Heart right ventricle (tissue), 16 donors: ENCODE results near the gene KIAA0586. TPM values are rescaled to one million over a fixed set of nuclear protein-coding genes. Genes with fewer than 3 reads are reported as not detected.

Experiments
- ATAC-seq, 8 donors: fragments of 200-7000 bp; cut with Tn5 transposase; one replicate each; pipeline ENCODE4 v1.9.1; 2020; ENCODE audit warnings: mild to moderate bottlenecking in 8 of 8, moderate library complexity in 8 of 8, moderate number of reproducible peaks in 1 of 8
- DNase-seq, 2 donors: peaks; one replicate each; pipeline ENCODE4 v3.0.0-alpha.2; 2020
- H3K27ac ChIP-seq, 10 donors: fragments of 200-600 bp; sonication (generic) in 2 of 10; one replicate each; pipeline versions ENCODE4 v1.5.0 to v1.8.0; 2020 to 2022; ENCODE audit warnings: mild to moderate bottlenecking in 3 of 10
- H3K27me3 ChIP-seq, 7 donors: fragments of 200-600 bp; one replicate each; pipeline ENCODE4 v1.8.0; 2021 to 2022; ENCODE audit warnings: mild to moderate bottlenecking in 2 of 7
- H3K36me3 ChIP-seq, 9 donors: fragments of 200-600 bp; sonication (generic) in 1 of 9; one replicate each; pipeline versions ENCODE4 v1.5.0 to v1.8.0; 2020 to 2022; ENCODE audit warnings: mild to moderate bottlenecking in 2 of 9
- H3K4me1 ChIP-seq, 9 donors: fragments of 200-600 bp; sonication (generic) in 1 of 9; one replicate each; pipeline versions ENCODE4 v1.5.0 to v1.8.0; 2020 to 2022; ENCODE audit warnings: mild to moderate bottlenecking in 4 of 9
- H3K4me3 ChIP-seq, 10 donors: fragments of 200-600 bp; sonication (generic) in 2 of 10; one replicate each; pipeline versions ENCODE4 v1.5.0 to v1.8.0; 2020 to 2022; ENCODE audit warnings: mild to moderate bottlenecking in 7 of 10, moderate library complexity in 2 of 10
- H3K9me3 ChIP-seq, 11 donors: fragments of 200-600 bp in 10 of 11; sonication (generic) in 2 of 11; one replicate each; pipeline versions ENCODE4 v1.5.0 to v1.8.0; 2013 to 2022; ENCODE audit warnings: mild to moderate bottlenecking in 2 of 11, control low read depth in 1 of 11, moderate library complexity in 1 of 11
- CTCF ChIP-seq, 9 donors: fragments of 200-600 bp; sonication (generic) in 2 of 9; IDR thresholded peaks; one replicate each; pipeline versions ENCODE4 v1.5.0 to v1.8.0; 2021 to 2022; ENCODE audit warnings: antibody characterized with exemption in 9 of 9, mild to moderate bottlenecking in 5 of 9, moderate library complexity in 1 of 9
- WGBS, 2 donors: extraction: QIAGEN DNeasy Blood & Tissue Kit; methylation state at CpG; one replicate each; pipeline ENCODE4 v1.1.7; 2013; ENCODE audit warnings: inconsistent platforms in 1 of 2; 5-methylcytosine and 5-hydroxymethylcytosine counted together
- intact Hi-C, 10 donors: fragments of 100-400 bp; cut with DNase I; formaldehyde crosslinking; loops; one replicate each; pipeline versions ENCODE4 v1.11.1 to v1.14.2; 2022
- polyA plus RNA-seq, 2 donors: library from polyadenylated mRNA; stranded (reverse); fragments of 200-250 nt; gene quantifications; one replicate each; pipeline ENCODE4 v1.2.3, GENCODE V29; 2013
- total RNA-seq, 10 donors: library from RNA; stranded (reverse); fragmentation: NEBNext Ultra II Directional in 3 of 10; extraction: Animal tissue kit (Norgen Biotek cat#: 25700) in 3 of 10; gene quantifications; one replicate each; pipeline versions ENCODE4 v1.2.1 to v1.2.4, GENCODE V29; 2021 to 2023
- donor health status: Arrhythmogenic right ventricular cardiomyopathy.
- donor health status: ischemic (EF 13 %, LVEDD 7.1; RV severe dilation, severe dysfunction).
- donor health status: healthy with polysubstance abuse.
- donor health status: DM: no; HTN: yes; CAD: no.
- donor health status: DM: no; HTN: no; CAD: no.
- donor health status: ischemic (EF 25% LVEDD 6.9; RV normal size, moderate dysfunction).
- donor health status: ischemic (EF 25% LVEDD 5.7; RV mildly dilated, moderate dysfunction).
- donor health status: healthy.
- donor health status: DM: yes; HTN: yes; CAD: no.
- donor health status: Ischemic cardiomyopathy.
- donor health status: ischemic (EF 35%, LVEDD 5.7; RV mildly dilated, moderate dysfunction).
- donor health status: nonischemic (EF 11% LVEDD 7.7; RV severe dilation, severe dysfunction).
- donor health status: DM: yes; HTN: yes; CAD: no.
- donor health status: PGD.
- donor health status: ischemic (EF 29% LVEDD 5.4; RV normal size, mild dysfunction).
- donor health status: nonischemic (EF 23%, LVEDD 6.1; RV moderate dilation, normal function).

KIAA0586 gene
- total and polyA plus RNA-seq, 12 donors = 3.8 to 15.9 (median 12.1) TPM

- 1% methylated on average over 35 of the region's 35 CpGs for WGBS, 2 donors
- Histone ChIP-seq H3K9me3 (no peaks in the 10 kb centered on the region), H3K27me3 (no peaks in the 10 kb centered on the region), H3K36me3 (peaks cover 0 to 46% (median 1%) of the 10 kb centered on the region in 9 donors), H3K4me1 (peaks cover 0 to 41% (median 23%) of the 10 kb centered on the region in 9 donors), H3K27ac (peak overlapping the region; percentile 69 to 99 (median 91)), H3K4me3 (peak overlapping the region; percentile 75 to 96 (median 81))
- intact Hi-C loops = loop anchor here in 1 of 10 donors (10.0 kb wide), 1 partner anchor 828 kb away; no protein-coding TSS in a partner anchor
- DNase-seq (peak; percentile 55 to 68), ATAC-seq (peak; percentile 72 to 90 (median 83))
- no peak for TF ChIP-seq CTCF (IDR thresholded peaks at IDR 0.05)
These were observed 744 bp upstream of the KIAA0586 start for GRCh38 chr14:58426670-58427280.

- Histone ChIP-seq H3K4me1 (peaks cover 0 to 41% (median 23%) of the 10 kb centered on the region in 9 donors), H3K4me3 (peak overlapping the region; percentile 75 to 96 (median 81)), H3K27me3 (no peaks in the 10 kb centered on the region), H3K36me3 (peaks cover 0 to 46% (median 13%) of the 10 kb centered on the region in 9 donors), H3K27ac (peak overlapping the region; percentile 64 to 99 (median 91)), H3K9me3 (no peaks in the 10 kb centered on the region)
- ATAC-seq (peak in 4 of 8 donors; percentile 43 to 56 (median 46)), DNase-seq (no peak)
- 1% methylated on average over 10 of the region's 10 CpGs for WGBS, 2 donors
- intact Hi-C loops = loop anchor here in 1 of 10 donors (10.0 kb wide), 1 partner anchor 827 kb away; no protein-coding TSS in a partner anchor
- TF ChIP-seq CTCF (IDR thresholded peaks at IDR 0.05) = no peak
These were observed 682 bp downstream of the KIAA0586 start for GRCh38 chr14:58428118-58428683.

- WGBS, 2 donors = 67 to 72% methylated on average over 1 of the region's 1 CpG
- no peak for TF ChIP-seq CTCF (IDR thresholded peaks at IDR 0.05)
- Histone ChIP-seq H3K4me1 (peaks cover 0 to 39% (median 23%) of the 10 kb centered on the region in 9 donors), H3K9me3 (no peaks in the 10 kb centered on the region), H3K27me3 (no peaks in the 10 kb centered on the region), H3K4me3 (no peak overlapping the region), H3K36me3 (peaks cover 0 to 52% (median 13%) of the 10 kb centered on the region in 9 donors), H3K27ac (no peak overlapping the region)
- DNase-seq (no peak), ATAC-seq (no peak)
- intact Hi-C loops = no loop called here
These were observed 2.6 kb downstream of the KIAA0586 start for GRCh38 chr14:58430156-58430555.

GRCh38 chr14:58439476-58439875 lies 12.0 kb downstream of the KIAA0586 start:
- Histone ChIP-seq H3K9me3 (no peaks in the 10 kb centered on the region), H3K4me1 (peaks cover 0 to 4% (median 0%) of the 10 kb centered on the region in 9 donors), H3K27me3 (no peaks in the 10 kb centered on the region), H3K27ac (no peak overlapping the region), H3K36me3 (peaks cover 0 to 99% (median 41%) of the 10 kb centered on the region in 9 donors), H3K4me3 (no peak overlapping the region)
- DNase-seq (no peak), ATAC-seq (no peak)
- WGBS, 2 donors = 83 to 89% methylated on average over 5 of the region's 5 CpGs
- intact Hi-C loops = no loop called here
- TF ChIP-seq CTCF (IDR thresholded peaks at IDR 0.05) = no peak
